ENCODE measurements around the gene ZC3H8.

ZC3H8 gene

DNA sequence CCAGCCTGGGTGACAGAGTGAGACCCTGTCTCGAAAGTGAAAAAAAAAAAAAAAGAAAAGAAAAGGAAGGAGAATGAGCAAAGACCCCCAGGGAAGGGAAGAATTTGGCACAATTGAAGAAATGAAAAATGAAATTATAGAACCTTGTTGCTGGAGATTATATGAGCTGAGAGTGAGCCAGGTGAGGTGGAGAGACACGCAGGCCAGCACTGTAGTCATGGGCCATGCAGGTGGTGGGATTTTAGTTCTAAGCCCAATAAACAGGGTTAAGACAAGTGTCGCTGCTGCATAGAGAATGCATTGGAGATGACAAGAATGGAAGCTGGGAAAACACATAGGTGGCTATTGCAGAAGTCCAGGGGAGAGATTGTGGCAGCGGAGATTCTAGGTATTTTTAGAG is 84.3 kb downstream of the ZC3H8 start:
- H3K4me3 ChIP-seq (ENCODE audit: control insufficient read depth, low read depth, low read length): no peak overlapping the region
- TF ChIP-seq, protein P1, sequence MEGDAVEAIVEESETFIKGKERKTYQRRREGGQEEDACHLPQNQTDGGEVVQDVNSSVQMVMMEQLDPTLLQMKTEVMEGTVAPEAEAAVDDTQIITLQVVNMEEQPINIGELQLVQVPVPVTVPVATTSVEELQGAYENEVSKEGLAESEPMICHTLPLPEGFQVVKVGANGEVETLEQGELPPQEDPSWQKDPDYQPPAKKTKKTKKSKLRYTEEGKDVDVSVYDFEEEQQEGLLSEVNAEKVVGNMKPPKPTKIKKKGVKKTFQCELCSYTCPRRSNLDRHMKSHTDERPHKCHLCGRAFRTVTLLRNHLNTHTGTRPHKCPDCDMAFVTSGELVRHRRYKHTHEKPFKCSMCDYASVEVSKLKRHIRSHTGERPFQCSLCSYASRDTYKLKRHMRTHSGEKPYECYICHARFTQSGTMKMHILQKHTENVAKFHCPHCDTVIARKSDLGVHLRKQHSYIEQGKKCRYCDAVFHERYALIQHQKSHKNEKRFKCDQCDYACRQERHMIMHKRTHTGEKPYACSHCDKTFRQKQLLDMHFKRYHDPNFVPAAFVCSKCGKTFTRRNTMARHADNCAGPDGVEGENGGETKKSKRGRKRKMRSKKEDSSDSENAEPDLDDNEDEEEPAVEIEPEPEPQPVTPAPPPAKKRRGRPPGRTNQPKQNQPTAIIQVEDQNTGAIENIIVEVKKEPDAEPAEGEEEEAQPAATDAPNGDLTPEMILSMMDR (IDR thresholded peaks at IDR 0.05; ENCODE audit: control insufficient read depth, insufficient read depth, low read depth, low read length, missing control alignments): no peak
- no peak for DNase-seq (ENCODE audit: low read depth)

DNA sequence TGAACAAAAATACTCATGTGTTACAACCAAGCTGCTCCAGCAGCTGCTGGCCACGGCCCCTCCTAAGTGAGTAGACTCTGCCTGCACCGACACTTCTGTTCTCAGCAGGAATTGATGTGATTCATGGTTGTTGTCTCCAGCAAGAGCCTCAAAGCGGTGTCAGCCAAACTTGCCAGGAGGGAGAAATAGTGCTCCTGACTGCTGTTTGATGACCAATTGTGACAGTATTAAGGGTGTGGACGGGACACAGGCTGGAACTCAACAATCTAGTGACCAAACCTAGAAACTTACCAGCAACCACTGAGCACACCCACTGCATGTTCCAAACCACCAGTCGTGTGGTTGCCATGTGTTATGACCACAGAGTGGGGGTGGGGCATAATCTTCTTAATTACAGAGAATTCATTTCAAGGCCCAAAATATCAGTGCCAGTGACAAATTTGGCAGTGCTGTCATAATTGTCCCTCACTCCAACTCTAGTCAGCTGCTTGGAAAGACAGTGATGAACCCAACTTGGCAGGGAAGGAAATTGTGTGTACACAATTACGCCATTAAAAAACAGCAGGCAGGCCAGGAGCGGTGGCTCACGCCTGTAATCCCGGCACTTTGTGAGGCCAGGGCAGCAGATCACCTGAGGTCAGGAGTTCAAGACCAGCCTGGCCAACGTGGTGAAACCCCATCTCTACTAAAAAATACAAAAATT is 86.3 kb downstream of the ZC3H8 start:
- TF ChIP-seq, protein P1 (IDR thresholded peaks at IDR 0.05; ENCODE audit: control insufficient read depth, insufficient read depth, low read depth, low read length, missing control alignments): no peak
- DNase-seq (ENCODE audit: low read depth): no peak
- no peak overlapping the region for H3K4me3 ChIP-seq (ENCODE audit: control insufficient read depth, low read depth, low read length)

DNA sequence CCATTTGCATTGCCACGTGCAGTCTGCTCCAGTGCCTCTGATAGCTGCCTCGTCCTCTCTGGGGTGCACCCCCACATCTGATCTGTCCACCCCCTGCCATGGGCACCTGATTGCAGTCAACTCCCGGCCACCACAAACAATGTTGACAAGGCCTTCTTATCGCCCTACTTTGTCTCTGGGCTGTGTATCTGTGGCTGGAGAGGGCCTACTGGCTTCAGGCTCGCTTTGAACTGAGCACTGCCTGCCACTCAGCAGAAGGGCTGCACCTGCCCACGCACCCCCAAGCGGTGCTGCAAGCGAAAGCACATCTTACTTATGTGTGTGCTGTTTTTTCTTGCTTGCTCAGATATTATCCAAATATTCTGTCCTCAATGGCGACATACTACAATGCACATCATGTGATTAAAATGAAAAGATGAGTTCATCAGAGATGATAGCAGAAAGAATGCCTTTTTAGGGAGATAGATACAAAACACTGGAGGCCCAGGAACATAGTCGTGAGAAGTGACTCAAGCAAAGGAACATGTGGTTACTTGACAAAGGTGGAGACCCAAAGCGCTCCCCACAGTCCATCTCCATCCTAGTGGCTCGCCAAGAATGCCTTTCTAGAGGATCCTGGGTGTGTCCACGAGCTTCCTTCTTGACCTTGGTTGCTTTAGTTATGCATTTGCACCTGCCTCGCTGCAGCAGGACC is 87.9 kb downstream of the ZC3H8 start:
- H3K4me3 ChIP-seq (ENCODE audit: control insufficient read depth, low read depth, low read length): no peak overlapping the region
- DNase-seq (ENCODE audit: low read depth): no peak
- TF ChIP-seq, protein P1 (IDR thresholded peaks at IDR 0.05; ENCODE audit: control insufficient read depth, insufficient read depth, low read depth, low read length, missing control alignments): no peak

DNA sequence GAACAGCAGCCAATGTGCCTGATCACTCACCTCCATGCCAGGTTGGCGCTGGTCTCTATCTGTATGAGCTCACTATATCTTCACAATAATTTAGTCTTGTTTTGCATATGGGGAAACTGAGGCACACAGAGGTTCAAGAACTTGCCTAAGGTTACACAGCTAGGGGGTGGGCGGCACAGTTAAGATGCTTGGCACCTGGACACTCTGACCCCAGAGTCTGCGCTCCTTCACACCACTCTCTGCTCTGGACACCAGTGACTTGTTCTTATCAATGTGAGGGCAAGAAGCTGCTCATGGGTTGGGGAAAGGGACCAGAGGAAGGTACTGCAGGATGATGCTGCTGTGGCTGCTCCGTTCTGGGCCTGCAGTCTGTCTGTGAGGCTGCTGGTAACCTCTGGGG is 89.5 kb downstream of the ZC3H8 start:
- TF ChIP-seq, protein P1 (IDR thresholded peaks at IDR 0.05; ENCODE audit: control insufficient read depth, insufficient read depth, low read depth, low read length, missing control alignments): no peak
- H3K4me3 ChIP-seq (ENCODE audit: control insufficient read depth, low read depth, low read length): no peak overlapping the region

DNA sequence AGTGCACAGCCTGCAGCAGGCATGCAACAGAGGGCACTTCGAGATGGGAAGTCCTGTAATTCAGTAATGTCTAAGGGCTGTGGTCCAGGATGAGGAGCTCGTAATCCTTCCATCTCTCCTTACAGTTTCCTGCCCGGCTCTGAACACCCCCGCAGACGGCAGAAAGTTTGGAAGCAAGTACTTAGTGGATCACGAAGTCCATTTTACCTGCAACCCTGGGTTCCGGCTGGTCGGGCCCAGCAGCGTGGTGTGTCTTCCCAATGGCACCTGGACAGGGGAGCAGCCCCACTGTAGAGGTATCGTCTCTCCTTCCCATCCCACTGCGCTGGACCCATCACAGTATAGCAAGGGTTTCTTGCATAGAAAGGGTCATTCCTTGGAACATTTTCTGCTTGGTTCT is 90.0 kb downstream of the ZC3H8 start:
- no peak for DNase-seq (ENCODE audit: low read depth)
- H3K4me3 ChIP-seq (ENCODE audit: control insufficient read depth, low read depth, low read length): no peak overlapping the region
- TF ChIP-seq, protein P1 (IDR thresholded peaks at IDR 0.05; ENCODE audit: control insufficient read depth, insufficient read depth, low read depth, low read length, missing control alignments): no peak

More for the DNA sequence above, 89.5 kb downstream of the ZC3H8 start:
- DNase-seq (ENCODE audit: low read depth): no peak

DNA sequence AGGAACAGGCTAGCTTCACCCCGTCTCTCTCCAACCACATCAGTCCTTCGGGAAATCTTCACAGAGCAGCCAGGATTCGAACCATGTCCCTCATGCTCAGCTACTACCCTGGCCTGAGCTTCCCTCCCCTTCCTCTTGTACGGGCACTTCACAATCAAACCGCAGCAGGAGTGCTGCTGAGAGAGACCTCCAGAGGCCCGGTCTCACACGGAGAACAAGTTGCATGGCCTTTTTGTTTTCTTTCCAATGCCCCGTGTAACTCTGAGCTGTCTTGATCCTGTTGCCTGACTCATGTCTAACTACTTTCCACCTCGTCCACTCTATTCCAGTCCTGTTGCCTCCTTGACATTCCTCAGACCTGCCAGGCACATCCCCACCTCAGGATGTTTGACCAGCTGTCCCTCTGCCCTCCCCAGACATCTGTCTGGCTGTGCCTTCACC is 91.3 kb downstream of the ZC3H8 start:
- no peak for DNase-seq (ENCODE audit: low read depth)
- H3K4me3 ChIP-seq (ENCODE audit: control insufficient read depth, low read depth, low read length): no peak overlapping the region
- TF ChIP-seq, protein P1 (IDR thresholded peaks at IDR 0.05; ENCODE audit: control insufficient read depth, insufficient read depth, low read depth, low read length, missing control alignments): no peak

Data from AG09309 (cell line).